Effector memory CD4-positive, alpha-beta T cell (primary cell): Measurements from ENCODE around the gene GPR153.

Experiments
- DNase-seq, 3 donors: peaks; one replicate each; pipeline ENCODE4 v3.0.0-alpha.2; 2020
- H3K27ac ChIP-seq: 2 replicates; pipeline ENCODE4 v1.7.0; 2013; ENCODE audit warnings: mild to moderate bottlenecking, low read length, moderate library complexity; ENCODE audit not compliant: insufficient read depth, poor library complexity, severe bottlenecking
- H3K27me3 ChIP-seq: replicated peaks from 2 replicates; pipeline ENCODE4 v1.7.0; 2013; ENCODE audit warnings: mild to moderate bottlenecking, low read length; ENCODE audit not compliant: insufficient read depth, control insufficient read depth, poor library complexity, severe bottlenecking
- H3K36me3 ChIP-seq: 2 replicates; pipeline ENCODE4 v1.7.0; 2013; ENCODE audit warnings: mild to moderate bottlenecking, low read length, moderate library complexity; ENCODE audit not compliant: control insufficient read depth, insufficient read depth
- H3K4me1 ChIP-seq: 2 replicates; pipeline ENCODE4 v1.7.0; 2013; ENCODE audit warnings: low read length, mild to moderate bottlenecking; ENCODE audit not compliant: control insufficient read depth, insufficient read depth, poor library complexity, severe bottlenecking
- H3K4me3 ChIP-seq: 2 replicates; pipeline ENCODE4 v1.7.0; 2013; ENCODE audit warnings: low read length, low read depth, mild to moderate bottlenecking; ENCODE audit not compliant: insufficient read depth, poor library complexity, severe bottlenecking
- H3K9me3 ChIP-seq: 2 replicates; pipeline ENCODE4 v1.7.0; 2013; ENCODE audit warnings: mild to moderate bottlenecking, low read length, moderate library complexity; ENCODE audit not compliant: control insufficient read depth

GPR153 gene

GRCh38 chr1:6205849-6206519, 54.9 kb downstream of the GPR153 start, which contains the start of gene RNF207:
Gene RNF207 (plus strand): TSS chr1:6206119. CDS start chr1:6206536, 417 bp downstream.
- H3K9me3 ChIP-seq, result no peaks in the 10 kb centered on the region
- H3K36me3 ChIP-seq, result no peaks in the 10 kb centered on the region
- H3K4me1 ChIP-seq, result peaks cover 29% of the 10 kb centered on the region
- H3K27ac ChIP-seq, result peak within 1 kb of the TSS; percentile 37
- peak; percentile 42 to 60 (median 52) for DNase-seq
- peaks cover 4% of the 10 kb centered on the region for H3K27me3 ChIP-seq
- H3K4me3 ChIP-seq, result peak within 1 kb of the TSS; percentile 66

- no peak for DNase-seq
- Histone ChIP-seq H3K4me1 (peaks cover 40% of the 10 kb centered on the region), H3K27ac (no peak overlapping the region), H3K4me3 (no peak overlapping the region), H3K9me3 (no peaks in the 10 kb centered on the region), H3K27me3 (peaks cover 4% of the 10 kb centered on the region), H3K36me3 (no peaks in the 10 kb centered on the region)
Measured at GRCh38 chr1:6202256-6202655, 58.6 kb downstream of the GPR153 start.

GRCh38 chr1:6200188-6200809, 60.6 kb downstream of the GPR153 start:
- Histone ChIP-seq H3K9me3 (no peaks in the 10 kb centered on the region), H3K27me3 (no peaks in the 10 kb centered on the region), H3K4me3 (peak overlapping the region; percentile 99), H3K36me3 (peaks cover 11% of the 10 kb centered on the region), H3K27ac (peak overlapping the region; percentile 82), H3K4me1 (peaks cover 27% of the 10 kb centered on the region)
- DNase-seq, result no peak

- Histone ChIP-seq H3K4me1 (peaks cover 24% of the 10 kb centered on the region), H3K27ac (peak within 1 kb of the TSS; percentile 82), H3K9me3 (no peaks in the 10 kb centered on the region), H3K27me3 (no peaks in the 10 kb centered on the region), H3K4me3 (peak within 1 kb of the TSS; percentile 99), H3K36me3 (peaks cover 11% of the 10 kb centered on the region)
- DNase-seq, result peak; percentile 91 to 94 (median 93)
Measured at GRCh38 chr1:6199298-6200187, 61.4 kb downstream of the GPR153 start, which contains the start of gene RPL22. Gene RPL22 (minus strand): TSS chr1:6199595. CDS start chr1:6199573, 22 bp downstream.

GRCh38 chr1:6198646-6199297, 62.1 kb downstream of the GPR153 start:
- Histone ChIP-seq H3K27ac (peak overlapping the region; percentile 82), H3K4me3 (peak overlapping the region; percentile 99), H3K9me3 (no peaks in the 10 kb centered on the region), H3K36me3 (peaks cover 19% of the 10 kb centered on the region), H3K27me3 (no peaks in the 10 kb centered on the region), H3K4me1 (peaks cover 29% of the 10 kb centered on the region)
- no peak for DNase-seq

- DNase-seq, result no peak
- H3K27ac ChIP-seq, result peak overlapping the region; percentile 82
Measured at GRCh38 chr1:6197746-6198427, 63.0 kb downstream of the GPR153 start.

More at GRCh38 chr1:6197746-6198427, 63.0 kb downstream of the GPR153 start:
- Histone ChIP-seq H3K4me3 (peak overlapping the region; percentile 99), H3K27me3 (no peaks in the 10 kb centered on the region), H3K4me1 (peaks cover 29% of the 10 kb centered on the region), H3K36me3 (peaks cover 28% of the 10 kb centered on the region), H3K9me3 (no peaks in the 10 kb centered on the region)
